H1 (cell line): ENCODE results near the gene PLB1. TPM values are rescaled to one million over a fixed set of nuclear protein-coding genes. Genes with fewer than 3 reads are reported as not detected.

Experiments used
- CTCF ChIA-PET: fragments of 300-600 bp; sonication (Branson Sonifier 250); formaldehyde crosslinking; loops from one replicate; lab custom pipeline; 2021; ENCODE audit not compliant: partially characterized antibody; lab: Charles Lee
- POLR2A ChIA-PET: fragments of 300-600 bp; sonication (Branson Sonifier 250); formaldehyde crosslinking; loops from one replicate; lab custom pipeline; 2021; ENCODE audit warnings: inconsistent platforms; ENCODE audit not compliant: partially characterized antibody; lab: Charles Lee
- DNase-seq, 2 experiments: peaks; one replicate each; pipeline versions ENCODE4 v3.0.0 to v3.0.0-alpha.2; 2010 to 2022; ENCODE audit warnings: low spot score in 2 of 2, low read depth in 1 of 2, mixed read lengths in 1 of 2
- FAIRE-seq: peaks from 2 replicates; lab custom pipeline; 2011; peaks lifted over from hg19 to GRCh38; lab: Jason Lieb, UNC
- H2AFZ ChIP-seq: 2 replicates; pipeline ENCODE4 v1.8.1; 2012; ENCODE audit warnings: low read length, inconsistent platforms
- H2AK5ac ChIP-seq: 2 replicates; pipeline ENCODE4 v1.6.1; 2013; ENCODE audit warnings: low read depth, low read length
- H2BK120ac ChIP-seq: replicated peaks from 2 replicates; pipeline ENCODE3; 2013; ENCODE audit warnings: low read depth, low read length, inconsistent platforms
- H2BK12ac ChIP-seq: 2 replicates; pipeline ENCODE4 v1.6.1; 2013; ENCODE audit warnings: low read depth, low read length
- H2BK15ac ChIP-seq: 2 replicates; pipeline ENCODE4 v1.6.1; 2013; ENCODE audit warnings: low read length
- H2BK20ac ChIP-seq: 2 replicates; pipeline ENCODE4 v1.6.1; 2013; ENCODE audit warnings: low read length
- H2BK5ac ChIP-seq: 2 replicates; pipeline ENCODE4 v1.6.1; 2013; ENCODE audit warnings: low read depth, low read length
- H3K14ac ChIP-seq: 2 replicates; pipeline ENCODE4 v1.6.1; 2013; ENCODE audit warnings: inconsistent platforms; ENCODE audit not compliant: insufficient read length
- H3K18ac ChIP-seq: 2 replicates; pipeline ENCODE4 v1.6.1; 2013; ENCODE audit warnings: low read length; ENCODE audit errors: extremely low read depth
- H3K23ac ChIP-seq: 2 replicates; pipeline ENCODE4 v1.6.1; 2013; ENCODE audit warnings: inconsistent platforms; ENCODE audit not compliant: insufficient read length
- H3K23me2 ChIP-seq: 2 replicates; pipeline ENCODE4 v1.6.1; 2013; ENCODE audit warnings: low read depth, low read length
- H3K27ac ChIP-seq: 2 replicates; pipeline ENCODE4 v1.6.1; 2011; ENCODE audit warnings: low read depth, low read length, inconsistent platforms
- H3K27me3 ChIP-seq, 4 experiments: replicated peaks in 1 of 4; 1 replicate in 1 of 4; 2 replicates in 3 of 4; pipeline versions ENCODE4 v1.6.1 to v1.8.1; 2011 to 2013; ENCODE audit warnings: low read length in 3 of 4, mild to moderate bottlenecking in 3 of 4, inconsistent platforms in 2 of 4, mixed read lengths in 2 of 4, moderate library complexity in 1 of 4; ENCODE audit not compliant: control insufficient read depth in 3 of 4, insufficient read depth in 3 of 4; ENCODE audit errors: extremely low read depth in 1 of 4
- H3K36me3 ChIP-seq, 4 experiments: 2 replicates each; pipeline versions ENCODE4 v1.6.1 to v1.8.1; 2011 to 2013; ENCODE audit warnings: mild to moderate bottlenecking in 4 of 4, low read length in 3 of 4, moderate library complexity in 2 of 4, control low read depth in 1 of 4, inconsistent platforms in 1 of 4; ENCODE audit not compliant: insufficient read depth in 4 of 4, control insufficient read depth in 2 of 4
- H3K4ac ChIP-seq: replicated peaks from 2 replicates; pipeline ENCODE3; 2013; ENCODE audit warnings: low read length, low read depth, mixed read lengths, inconsistent platforms; ENCODE audit not compliant: insufficient read length
- H3K4me1 ChIP-seq, 4 experiments: replicated peaks in 1 of 4; 1 replicate in 1 of 4; 2 replicates in 3 of 4; pipeline versions ENCODE4 v1.6.1 to v1.8.1; 2011 to 2013; ENCODE audit warnings: low read length in 3 of 4, inconsistent platforms in 2 of 4, mixed read lengths in 1 of 4; ENCODE audit not compliant: insufficient read depth in 4 of 4, control insufficient read depth in 3 of 4
- H3K4me2 ChIP-seq, 2 experiments: 2 replicates each; pipeline versions ENCODE4 v1.6.1 to v1.8.1; 2011 to 2013; ENCODE audit warnings: low read depth in 2 of 2, low read length in 2 of 2, control low read depth in 1 of 2, inconsistent platforms in 1 of 2, mild to moderate bottlenecking in 1 of 2; ENCODE audit not compliant: insufficient read depth in 1 of 2
- H3K4me3 ChIP-seq, 4 experiments: fragments of 200-600, 300-600 bp in 1 of 4; sonication (generic), shearing (Covaris generic), sonication (Bioruptor Twin) in 1 of 4; 2 replicates each; pipeline versions ENCODE4 v1.5.1 to v1.8.1; 2011 to 2016; ENCODE audit warnings: low read length in 4 of 4, low read depth in 3 of 4, control low read depth in 2 of 4, inconsistent platforms in 2 of 4, mild to moderate bottlenecking in 2 of 4, mixed read lengths in 1 of 4, moderate library complexity in 1 of 4; ENCODE audit not compliant: insufficient read depth in 2 of 4; ENCODE audit errors: extremely low read depth in 1 of 4
- H3K56ac ChIP-seq: replicated peaks from 2 replicates; pipeline ENCODE3; 2013; ENCODE audit warnings: low read depth, mild to moderate bottlenecking, mixed read lengths, low read length, inconsistent platforms; ENCODE audit not compliant: insufficient read length
- H3K79me1 ChIP-seq: 2 replicates; pipeline ENCODE4 v1.6.1; 2013; ENCODE audit warnings: low read depth, low read length, control low read depth
- H3K79me2 ChIP-seq, 2 experiments: 2 replicates each; pipeline versions ENCODE4 v1.6.1 to v1.8.1; 2012 to 2013; ENCODE audit warnings: low read length in 2 of 2, mild to moderate bottlenecking in 2 of 2, inconsistent platforms in 1 of 2; ENCODE audit not compliant: insufficient read depth in 2 of 2, control insufficient read depth in 1 of 2
- H3K9ac ChIP-seq, 4 experiments: replicated peaks in 1 of 4; 1 replicate in 1 of 4; 2 replicates in 3 of 4; pipeline versions ENCODE4 v1.6.1 to v1.8.1; 2011 to 2013; ENCODE audit warnings: low read depth in 3 of 4, low read length in 3 of 4, control low read depth in 2 of 4, mild to moderate bottlenecking in 2 of 4, moderate library complexity in 2 of 4, inconsistent platforms in 1 of 4; ENCODE audit errors: extremely low read depth in 1 of 4
- H3K9me3 ChIP-seq, 2 experiments: 2 replicates each; pipeline versions ENCODE4 v1.6.1 to v1.8.1; 2012 to 2013; ENCODE audit warnings: mild to moderate bottlenecking in 2 of 2, moderate library complexity in 2 of 2, control low read depth in 1 of 2, inconsistent platforms in 1 of 2, low read depth in 1 of 2, low read length in 1 of 2, mixed read lengths in 1 of 2; ENCODE audit not compliant: insufficient read depth in 2 of 2
- H4K20me1 ChIP-seq, 2 experiments: replicated peaks in 1 of 2; 2 replicates each; pipeline versions ENCODE3 to v1.8.1; 2011 to 2013; ENCODE audit warnings: inconsistent platforms in 2 of 2, low read length in 2 of 2, mild to moderate bottlenecking in 1 of 2; ENCODE audit not compliant: insufficient read depth in 2 of 2, control insufficient read depth in 1 of 2
- H4K5ac ChIP-seq: 2 replicates; pipeline ENCODE4 v1.6.1; 2013; ENCODE audit warnings: low read length, low read depth, mixed read lengths, inconsistent platforms; ENCODE audit not compliant: insufficient read length
- H4K8ac ChIP-seq: 2 replicates; pipeline ENCODE4 v1.8.0; 2013; ENCODE audit warnings: mild to moderate bottlenecking, moderate library complexity, low read length, inconsistent platforms; ENCODE audit not compliant: insufficient read depth; ENCODE audit errors: extremely low read depth
- H4K91ac ChIP-seq: replicated peaks from 2 replicates; pipeline ENCODE3; 2013; ENCODE audit warnings: low read length, mixed read lengths, inconsistent platforms; ENCODE audit not compliant: insufficient read length
- CTCF ChIP-seq, 3 experiments: IDR thresholded peaks; 1 replicate in 2 of 3; 2 replicates in 1 of 3; pipeline versions ENCODE4 v1.5.1 to v1.6.1; 2011; ENCODE audit warnings: low read length in 3 of 3, mild to moderate bottlenecking in 3 of 3, inconsistent platforms in 2 of 3, low read depth in 1 of 3, moderate library complexity in 1 of 3; ENCODE audit not compliant: insufficient read depth in 1 of 3; ENCODE audit errors: control extremely low read depth in 1 of 3
- MAX ChIP-seq: IDR thresholded peaks from 2 replicates; pipeline ENCODE4 v1.6.1; 2012; ENCODE audit warnings: inconsistent platforms
- SP2 ChIP-seq: IDR thresholded peaks from 2 replicates; pipeline ENCODE4 v1.6.1; 2012; ENCODE audit warnings: mild to moderate bottlenecking, low read length, inconsistent platforms
- WGBS, 2 experiments: shearing (Covaris generic) in 1 of 2; methylation state at CpG; one replicate each; pipeline versions ENCODE4 v1.1.6 to v1.1.7; 2013 to 2015; ENCODE audit warnings: low lambda C conversion rate in 2 of 2, mixed read lengths in 2 of 2, inconsistent platforms in 1 of 2, low coverage in 1 of 2, missing lambda C conversion rate in 1 of 2; ENCODE audit not compliant: insufficient replicate concordance in 2 of 2, insufficient coverage in 1 of 2, insufficient read length in 1 of 2; ENCODE audit errors: extremely low coverage in 1 of 2, missing lambda C conversion rate in 1 of 2; 5-methylcytosine and 5-hydroxymethylcytosine counted together
- polyA plus RNA-seq, 7 experiments: library from polyadenylated mRNA; depleted of rRNA in 3 of 7; stranded (reverse) in 5 of 7; unstranded in 2 of 7; fragments of >200 nt in 5 of 7; fragments of 200-250 nt in 2 of 7; gene quantifications; 1 replicate in 5 of 7; 2 replicates in 1 of 7; 4 replicates in 1 of 7; pipeline versions ENCODE4 v1.2.1 to v1.2.3, GENCODE V29; 2011 to 2013; ENCODE audit warnings: missing spikeins in 2 of 7, mixed read lengths in 2 of 7
- total RNA-seq: library from RNA; stranded (reverse); fragmentation: NEBNext Ultra II Directional; extraction: Animal tissue kit (Norgen Biotek cat#: 25700); gene quantifications from 2 replicates; pipeline ENCODE4 v1.2.1, GENCODE V29; 2021

The PLB1 gene
- total and polyA plus RNA-seq, 2 of the 8 experiments (the other 6 are each of a cell fraction or from before 2014, with no cell fraction given), result 0.20 to 0.36 TPM

- no peak overlapping the region for H3K23ac ChIP-seq
- H3K56ac ChIP-seq, result no peak overlapping the region
- H2AK5ac ChIP-seq, result no peak overlapping the region
- ChIA-PET CTCF (interaction anchor here (0.9 to 1.2 kb wide), 4 partner anchors 10 to 26 kb away, joined by 3 to 5 read pairs (median 3); no protein-coding TSS in a partner anchor), POLR2A (no interaction called here)
- H4K20me1 ChIP-seq, result no peaks in the 10 kb centered on the region
- no peak overlapping the region for H2BK12ac ChIP-seq
- H3K79me1 ChIP-seq, result no peaks in the 10 kb centered on the region
- H3K9me3 ChIP-seq, result no peaks in the 10 kb centered on the region
- FAIRE-seq (no peak), DNase-seq (no peak)
- H3K79me2 ChIP-seq, result no peaks in the 10 kb centered on the region
- no peak overlapping the region for H4K5ac ChIP-seq
- H3K27ac ChIP-seq, result no peak overlapping the region
- no peaks in the 10 kb centered on the region for H3K4me1 ChIP-seq
- no peak for TF ChIP-seq SP2
- TF ChIP-seq CTCF (IDR thresholded peaks at IDR 0.05; ENCODE audit: control extremely low read depth in 1 of 3, insufficient read depth in 1 of 3, low read depth in 1 of 3, low read length in 3 of 3), result peak in 1 of 3 experiments; percentile 12; a peak in 1 of 4 replicates
- TF ChIP-seq MAX, result peak; percentile 19; the same call in 1 of the 2 replicates
- no peak overlapping the region for H2BK15ac ChIP-seq
- H3K4ac ChIP-seq, result no peak overlapping the region
- no peaks in the 10 kb centered on the region for H3K36me3 ChIP-seq
- H3K27me3 ChIP-seq, result no peaks in the 10 kb centered on the region
- H3K4me2 ChIP-seq, result no peak overlapping the region
- 69% methylated on average over 4 of the region's 4 CpGs; no CpG with 5 or more reads in 1 of the 2 experiments for whole genome bisulfite sequencing, 2 experiments
- no peak overlapping the region for H3K14ac ChIP-seq
- no peak overlapping the region for H2BK5ac ChIP-seq
- no peak overlapping the region for H2BK120ac ChIP-seq
- H3K4me3 ChIP-seq, result no peak overlapping the region
- H3K18ac ChIP-seq, result no peak overlapping the region
- H3K9ac ChIP-seq, result no peak overlapping the region
- H2BK20ac ChIP-seq, result no peak overlapping the region
- H4K8ac ChIP-seq, result peak overlapping the region; percentile 69; the same call in 1 of the 2 replicates
- peak overlapping the region; percentile 14; the same call in 1 of the 2 replicates for H2AFZ ChIP-seq
- H3K23me2 ChIP-seq, result no peaks in the 10 kb centered on the region
- no peak overlapping the region for H4K91ac ChIP-seq
Observed at GRCh38 chr2:28488858-28489575, 6.8 kb upstream of the PLB1 start.
